Measurements from ENCODE around the gene TM2D3. TPM values are rescaled to one million over a fixed set of nuclear protein-coding genes. Genes with fewer than 3 reads are reported as not detected.
A peak's percentile ranks its signal among the peaks of the same experiment; 100 is the strongest.

The TM2D3 gene
- total and polyA plus RNA-seq, 5 donors, result 36.5 to 49.7 (median 42.7) TPM

DNA sequence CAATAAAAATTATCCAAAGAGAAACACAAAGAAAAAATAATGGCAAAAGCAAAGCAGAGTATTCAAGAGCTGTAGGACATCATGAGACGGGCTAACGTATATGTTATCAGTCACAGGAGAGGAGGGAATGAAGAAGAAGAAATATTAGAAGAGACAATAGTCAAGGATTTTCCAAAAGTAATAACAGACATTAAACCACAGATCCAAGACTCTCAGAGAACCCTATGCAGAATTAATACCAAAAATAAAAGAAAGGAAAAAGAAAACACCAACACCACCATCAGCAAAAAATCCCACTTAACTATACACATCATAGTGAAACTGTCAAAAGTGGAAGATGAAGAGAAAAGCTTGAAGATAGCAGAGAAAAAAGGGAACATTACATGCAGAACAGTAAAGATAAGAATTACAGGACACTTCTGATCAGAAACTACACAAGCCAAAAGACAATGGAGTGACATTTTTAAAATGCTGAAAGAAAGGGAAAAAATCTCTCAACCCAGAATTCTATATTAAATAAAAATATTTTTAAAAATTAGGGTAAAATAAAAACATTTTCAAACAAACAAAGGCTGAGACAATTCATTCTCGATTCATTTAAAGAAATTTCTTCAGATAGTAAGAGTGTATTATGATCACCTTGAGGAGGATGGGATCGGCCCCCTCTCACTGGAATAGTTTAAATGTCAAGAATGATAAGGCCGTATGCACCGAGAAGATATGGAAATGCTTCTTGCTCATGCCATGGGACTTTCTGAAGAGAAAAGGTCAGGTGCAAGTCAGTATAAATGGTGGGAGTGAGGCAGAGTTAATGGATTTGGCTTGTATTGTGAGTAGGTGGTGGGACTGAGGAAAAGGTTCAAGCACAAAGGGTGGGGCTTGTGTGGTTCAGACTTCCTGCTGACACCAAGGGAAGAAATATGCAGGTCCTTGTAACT is 28.5 kb downstream of the TM2D3 start:
- WGBS, result 95% methylated on average over 6 of the region's 6 CpGs
- peaks cover 2% of the 10 kb centered on the region for H3K9me3 ChIP-seq (ENCODE audit: control insufficient read depth, low read length)
- no peak for ATAC-seq
- intact Hi-C loops (cut with DNase I), result no loop called here
- no peak overlapping the region for H3K4me3 ChIP-seq (ENCODE audit: low read length)
- DNase-seq, result no peak
- H3K4me1 ChIP-seq (ENCODE audit: control insufficient read depth, insufficient read depth, low read length), result peaks cover 6% of the 10 kb centered on the region
- H3K27ac ChIP-seq (ENCODE audit: low read length), result no peak overlapping the region
- no peaks in the 10 kb centered on the region for H3K27me3 ChIP-seq (ENCODE audit: control insufficient read depth, insufficient read depth)

DNA sequence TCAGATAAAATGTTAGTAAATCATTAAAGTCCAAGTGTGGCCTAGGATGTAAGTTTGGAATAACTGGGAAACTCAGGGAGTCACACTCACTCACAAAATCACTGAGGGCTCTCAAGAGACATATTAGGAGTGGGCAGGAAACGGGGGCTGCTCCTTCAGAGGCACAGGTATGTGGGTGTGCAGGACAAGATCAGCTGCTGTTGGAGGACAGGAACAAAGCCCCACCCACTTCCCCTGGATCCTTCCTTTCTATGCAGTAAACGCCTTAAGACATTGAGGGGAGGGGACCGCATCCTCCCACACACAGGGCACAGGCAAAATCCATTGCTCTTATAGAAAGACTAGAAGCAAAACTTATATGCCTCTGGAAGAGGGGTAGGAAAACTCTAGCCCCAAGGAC is 30.2 kb downstream of the TM2D3 start:
- ATAC-seq (no peak), DNase-seq (no peak)
- Histone ChIP-seq H3K27ac (ENCODE audit: low read length) (no peak overlapping the region), H3K27me3 (ENCODE audit: control insufficient read depth, insufficient read depth) (no peaks in the 10 kb centered on the region), H3K4me3 (ENCODE audit: low read length) (no peak overlapping the region), H3K9me3 (ENCODE audit: control insufficient read depth, low read length) (peaks cover 2% of the 10 kb centered on the region), H3K4me1 (ENCODE audit: control insufficient read depth, insufficient read depth, low read length) (peaks cover 6% of the 10 kb centered on the region)
- 73% methylated on average over 3 of the region's 3 CpGs for WGBS
- intact Hi-C loops (cut with DNase I), result no loop called here

DNA sequence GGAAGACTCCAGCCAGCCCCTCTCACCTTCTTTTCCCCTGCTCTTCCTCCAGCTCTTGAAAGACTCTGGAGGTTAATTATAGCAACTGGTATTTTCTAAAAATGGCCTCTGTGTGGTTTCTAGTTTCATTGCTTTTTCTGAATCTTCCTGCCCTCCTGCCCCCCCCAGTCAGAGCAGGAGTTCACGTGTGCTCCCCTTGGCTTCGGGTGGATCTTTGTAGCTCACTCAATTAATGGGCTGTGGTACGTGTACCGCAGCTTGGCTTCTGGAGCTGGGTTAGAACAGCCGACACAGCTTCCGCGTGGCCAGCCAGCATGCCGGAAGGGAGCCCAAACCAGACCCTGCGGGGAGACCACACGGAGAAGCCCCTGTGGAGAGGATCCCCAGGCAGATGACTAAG is 31.5 kb downstream of the TM2D3 start:
- intact Hi-C loops (cut with DNase I), result no loop called here
- Histone ChIP-seq H3K9me3 (ENCODE audit: control insufficient read depth, low read length) (peaks cover 2% of the 10 kb centered on the region), H3K4me1 (ENCODE audit: control insufficient read depth, insufficient read depth, low read length) (peaks cover 8% of the 10 kb centered on the region), H3K27ac (ENCODE audit: low read length) (no peak overlapping the region), H3K27me3 (ENCODE audit: control insufficient read depth, insufficient read depth) (no peaks in the 10 kb centered on the region), H3K4me3 (ENCODE audit: low read length) (no peak overlapping the region)
- DNase-seq, result no peak
- 85% methylated on average over 10 of the region's 10 CpGs for WGBS
- no peak for ATAC-seq

DNA sequence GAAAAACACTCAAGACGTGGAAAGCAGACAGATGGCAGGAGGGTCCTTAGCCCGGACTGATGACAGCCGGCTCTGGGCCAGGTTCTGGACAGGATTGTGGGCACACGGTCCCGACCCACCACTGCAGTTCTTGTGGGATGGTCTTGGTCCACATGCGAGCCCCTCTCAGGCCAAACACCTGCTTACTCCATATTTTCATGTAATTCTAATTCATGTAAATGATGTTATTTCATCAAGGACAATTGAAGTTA is 32.6 kb downstream of the TM2D3 start:
- H3K27me3 ChIP-seq (ENCODE audit: control insufficient read depth, insufficient read depth), result no peaks in the 10 kb centered on the region
- no peak overlapping the region for H3K27ac ChIP-seq (ENCODE audit: low read length)
- intact Hi-C loops (cut with DNase I), result no loop called here
- H3K4me3 ChIP-seq (ENCODE audit: low read length), result no peak overlapping the region
- DNase-seq, result no peak
- H3K4me1 ChIP-seq (ENCODE audit: control insufficient read depth, insufficient read depth, low read length), result peaks cover 2% of the 10 kb centered on the region
- peaks cover 2% of the 10 kb centered on the region for H3K9me3 ChIP-seq (ENCODE audit: control insufficient read depth, low read length)
- WGBS, result 88% methylated on average over 6 of the region's 6 CpGs
- no peak for ATAC-seq

DNA sequence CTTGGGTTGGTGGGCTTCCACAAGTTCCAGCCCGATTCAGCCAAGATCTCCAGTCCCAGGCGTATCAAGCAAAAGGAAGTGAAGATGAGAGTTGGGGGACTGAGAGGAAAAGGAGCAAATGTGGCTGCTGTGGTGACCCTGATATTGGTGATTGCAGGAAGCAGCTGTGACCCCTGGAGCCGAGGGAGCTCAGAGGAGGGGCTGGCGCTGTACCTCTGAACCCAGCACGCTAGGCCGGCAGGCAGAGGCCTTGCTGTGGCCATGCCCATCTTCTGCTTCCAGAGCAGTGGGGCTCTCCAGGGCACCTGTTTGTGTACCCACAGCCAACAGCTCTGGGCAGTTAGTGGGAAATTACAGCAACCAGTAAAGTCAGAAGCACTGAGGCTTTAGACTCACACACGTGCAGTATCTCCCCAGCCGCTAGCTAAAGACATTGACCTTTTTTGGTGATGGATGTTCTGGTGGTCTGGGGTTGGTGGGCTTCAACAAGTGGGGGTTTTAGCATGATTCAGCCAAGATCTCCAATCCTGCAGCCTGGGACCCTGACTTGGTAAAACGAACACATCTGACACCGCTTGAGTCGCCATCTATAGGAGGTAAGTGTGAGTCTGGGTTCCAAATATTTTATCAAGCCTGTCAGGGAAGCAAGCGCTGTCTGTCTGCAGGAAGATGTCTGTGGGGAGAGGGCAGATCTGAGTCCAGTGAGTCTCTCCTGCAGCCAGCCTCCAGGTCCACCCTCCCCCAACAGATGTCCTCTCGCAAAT is 33.1 kb downstream of the TM2D3 start:
- no peak overlapping the region for H3K4me3 ChIP-seq (ENCODE audit: low read length)
- WGBS, result 65% methylated on average over 13 of the region's 13 CpGs
- ATAC-seq, result no peak
- intact Hi-C loops (cut with DNase I), result no loop called here
- peaks cover 2% of the 10 kb centered on the region for H3K4me1 ChIP-seq (ENCODE audit: control insufficient read depth, insufficient read depth, low read length)
- no peaks in the 10 kb centered on the region for H3K27me3 ChIP-seq (ENCODE audit: control insufficient read depth, insufficient read depth)
- no peak overlapping the region for H3K27ac ChIP-seq (ENCODE audit: low read length)
- DNase-seq, result no peak
- peaks cover 1% of the 10 kb centered on the region for H3K9me3 ChIP-seq (ENCODE audit: control insufficient read depth, low read length)

DNA sequence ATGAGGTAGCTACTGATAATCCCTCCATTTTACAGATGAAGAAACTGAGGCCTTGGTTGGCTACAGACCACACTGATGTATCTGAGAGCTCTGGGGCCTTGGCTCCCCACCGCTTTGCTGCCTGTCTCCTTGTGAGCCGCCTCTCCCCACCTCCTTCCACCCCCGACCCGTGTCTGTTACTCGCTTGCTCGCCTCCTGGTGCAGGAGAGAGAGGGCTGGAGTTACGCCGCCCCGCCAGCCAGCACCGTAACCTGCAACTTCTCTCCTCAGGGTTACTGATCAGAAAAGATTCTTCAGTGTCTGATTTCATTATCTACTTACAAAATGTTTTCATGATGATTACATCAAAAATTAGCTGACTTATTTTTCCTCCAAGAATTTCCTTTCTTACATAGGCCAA is 34.1 kb downstream of the TM2D3 start:
- Histone ChIP-seq H3K27me3 (ENCODE audit: control insufficient read depth, insufficient read depth) (no peaks in the 10 kb centered on the region), H3K27ac (ENCODE audit: low read length) (peak overlapping the region; percentile 21), H3K9me3 (ENCODE audit: control insufficient read depth, low read length) (no peaks in the 10 kb centered on the region), H3K4me3 (ENCODE audit: low read length) (no peak overlapping the region), H3K4me1 (ENCODE audit: control insufficient read depth, insufficient read depth, low read length) (peaks cover 7% of the 10 kb centered on the region)
- intact Hi-C loops (cut with DNase I), result no loop called here
- 80% methylated on average over 10 of the region's 10 CpGs for WGBS
- DNase-seq (no peak), ATAC-seq (no peak)

DNA sequence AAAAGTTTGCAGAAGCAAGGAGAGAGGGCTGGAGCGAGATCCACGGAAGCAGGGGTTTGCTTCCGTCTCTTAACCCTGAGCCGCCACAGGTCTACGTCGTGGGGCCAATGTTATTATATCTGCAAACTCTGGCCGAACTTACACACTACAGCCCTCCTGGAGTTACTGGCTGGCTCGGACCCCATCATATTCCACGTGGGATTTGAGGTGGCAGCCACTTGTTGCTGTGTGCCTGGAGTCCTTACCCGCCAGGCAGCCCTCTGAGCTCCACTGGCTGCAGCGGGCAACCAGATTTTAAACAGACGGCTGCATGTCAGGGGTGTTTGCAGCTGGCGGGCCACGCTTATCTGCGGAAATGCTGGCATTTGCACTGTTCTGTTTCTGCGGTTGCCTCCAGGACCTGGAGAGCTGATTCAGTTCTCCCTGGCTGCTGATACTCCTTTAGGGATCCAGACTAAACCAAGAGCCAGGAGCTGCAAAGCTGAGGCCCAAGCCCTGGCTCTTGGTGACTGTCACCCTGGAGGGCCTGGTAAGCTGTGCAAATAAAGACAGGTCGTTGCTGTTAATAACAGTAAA is 34.7 kb downstream of the TM2D3 start:
- ATAC-seq (peak; percentile 30 to 34), DNase-seq (peak; percentile 44 to 82 (median 74))
- intact Hi-C loops (cut with DNase I), result no loop called here
- Histone ChIP-seq H3K4me1 (ENCODE audit: control insufficient read depth, insufficient read depth, low read length) (peaks cover 9% of the 10 kb centered on the region), H3K27me3 (ENCODE audit: control insufficient read depth, insufficient read depth) (no peaks in the 10 kb centered on the region), H3K4me3 (ENCODE audit: low read length) (no peak overlapping the region), H3K27ac (ENCODE audit: low read length) (no peak overlapping the region), H3K9me3 (ENCODE audit: control insufficient read depth, low read length) (no peaks in the 10 kb centered on the region)
- 63% methylated on average over 17 of the region's 17 CpGs for WGBS

DNA sequence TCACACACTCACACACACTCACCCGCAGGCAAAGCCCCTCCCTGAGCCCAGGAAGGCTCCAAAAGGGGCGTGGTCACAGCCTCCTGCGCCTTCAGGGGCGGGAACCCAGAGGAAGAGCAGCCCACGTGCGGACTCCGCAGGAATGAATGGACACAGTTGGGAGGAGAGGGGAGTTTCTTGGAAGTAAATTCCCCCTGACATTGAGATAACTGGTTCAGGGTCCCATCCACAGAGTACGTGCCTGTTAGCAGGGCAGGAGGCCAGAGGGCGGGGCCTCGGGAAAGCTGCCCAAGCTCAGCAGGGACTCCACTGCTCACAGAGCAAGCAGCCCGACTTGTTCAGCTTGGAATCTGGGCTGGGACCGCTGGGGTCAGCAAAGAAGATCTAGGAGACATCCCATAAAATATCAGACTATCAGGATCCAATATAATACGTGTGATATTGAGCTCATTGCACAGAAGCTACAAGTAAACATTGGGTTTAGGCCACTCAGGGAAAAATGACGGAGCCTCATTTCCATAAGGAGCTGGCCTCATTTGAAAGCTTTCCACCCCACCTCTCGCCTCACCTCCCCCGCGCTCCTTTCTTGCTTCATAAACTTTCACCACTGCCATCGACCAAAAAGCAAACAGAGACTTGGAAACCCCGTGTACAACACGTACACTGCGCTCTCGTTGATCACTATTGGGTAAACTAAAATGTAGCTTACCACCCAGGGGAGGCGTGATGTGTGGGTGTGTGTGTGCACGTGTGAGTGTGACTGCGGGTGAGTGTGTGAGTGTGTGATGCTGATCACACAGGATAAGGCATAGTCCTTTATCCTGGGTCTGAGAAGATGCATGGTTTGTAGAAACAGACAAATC is 36.0 kb downstream of the TM2D3 start:
- H3K9me3 ChIP-seq (ENCODE audit: control insufficient read depth, low read length), result no peaks in the 10 kb centered on the region
- peaks cover 9% of the 10 kb centered on the region for H3K4me1 ChIP-seq (ENCODE audit: control insufficient read depth, insufficient read depth, low read length)
- no peaks in the 10 kb centered on the region for H3K27me3 ChIP-seq (ENCODE audit: control insufficient read depth, insufficient read depth)
- peak; percentile 68 to 78 for ATAC-seq
- WGBS, result 32% methylated on average over 25 of the region's 25 CpGs
- intact Hi-C loops (cut with DNase I), result no loop called here
- no peak overlapping the region for H3K4me3 ChIP-seq (ENCODE audit: low read length)
- H3K27ac ChIP-seq (ENCODE audit: low read length), result no peak overlapping the region
- peak; percentile 81 to 93 (median 93) for DNase-seq

DNA sequence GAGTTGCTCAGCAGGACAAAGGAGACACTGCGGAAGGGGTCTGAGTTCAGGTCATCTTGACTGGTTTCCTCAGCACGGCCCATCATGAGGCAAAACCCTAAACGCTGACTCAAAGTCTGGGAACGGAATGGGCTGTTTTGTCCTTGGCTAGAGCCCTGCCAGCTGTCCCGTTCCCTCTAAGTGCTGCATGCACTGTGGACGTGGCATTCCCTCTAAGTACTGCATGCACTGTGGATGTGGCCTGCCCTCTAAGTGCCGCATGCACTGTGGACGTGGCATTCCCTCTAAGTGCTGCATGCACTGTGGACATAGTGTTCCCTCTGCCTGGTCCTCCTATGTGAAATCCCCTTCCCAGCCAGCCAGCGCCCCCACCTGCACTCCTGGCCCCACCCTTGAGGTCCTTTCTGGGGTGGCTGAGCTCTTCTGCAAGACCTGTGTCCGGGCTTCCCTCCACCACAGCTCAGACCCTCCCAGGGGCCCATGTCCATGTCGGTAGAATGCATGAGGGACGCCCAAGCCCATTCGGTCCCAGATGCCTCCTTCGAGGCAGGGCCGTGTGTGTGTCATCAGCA is 36.7 kb downstream of the TM2D3 start:
- Histone ChIP-seq H3K27me3 (ENCODE audit: control insufficient read depth, insufficient read depth) (no peaks in the 10 kb centered on the region), H3K27ac (ENCODE audit: low read length) (no peak overlapping the region), H3K4me1 (ENCODE audit: control insufficient read depth, insufficient read depth, low read length) (peaks cover 9% of the 10 kb centered on the region), H3K4me3 (ENCODE audit: low read length) (no peak overlapping the region), H3K9me3 (ENCODE audit: control insufficient read depth, low read length) (no peaks in the 10 kb centered on the region)
- intact Hi-C loops (cut with DNase I), result no loop called here
- 43% methylated on average over 15 of the region's 15 CpGs for WGBS
- ATAC-seq (peak; percentile 50 to 65), DNase-seq (peak in 2 of 3 donors; percentile 62 to 78)

DNA sequence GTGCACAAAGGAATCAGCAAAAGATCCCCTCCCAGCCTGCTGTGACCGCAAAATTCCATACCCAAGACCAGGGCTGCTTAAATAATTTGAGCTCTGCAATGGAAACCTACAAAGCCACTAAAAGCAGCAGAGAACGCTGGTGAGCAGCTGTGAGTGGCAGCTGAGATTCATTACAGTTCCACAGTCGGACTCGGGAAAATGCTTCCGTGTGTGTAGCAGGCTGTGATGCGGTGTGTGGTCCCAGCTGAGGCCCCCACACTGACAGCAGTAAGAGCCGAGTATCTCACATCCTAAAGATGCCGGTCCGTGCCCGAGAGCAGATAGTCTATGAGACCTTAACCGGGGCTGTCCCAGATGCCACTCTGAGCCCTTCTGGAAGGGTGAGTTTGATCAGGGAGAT is 37.4 kb downstream of the TM2D3 start:
- Histone ChIP-seq H3K4me1 (ENCODE audit: control insufficient read depth, insufficient read depth, low read length) (peaks cover 9% of the 10 kb centered on the region), H3K9me3 (ENCODE audit: control insufficient read depth, low read length) (no peaks in the 10 kb centered on the region), H3K27me3 (ENCODE audit: control insufficient read depth, insufficient read depth) (no peaks in the 10 kb centered on the region), H3K27ac (ENCODE audit: low read length) (no peak overlapping the region), H3K4me3 (ENCODE audit: low read length) (no peak overlapping the region)
- WGBS, result 84% methylated on average over 11 of the region's 11 CpGs
- intact Hi-C loops (cut with DNase I), result no loop called here
- no peak for DNase-seq
- ATAC-seq, result no peak
